HEK293T (cell line): ENCODE measurements around the gene CMPK2.

Experiments
- CTCF ChIA-PET: fragments of 350-600 bp; formaldehyde crosslinking; extraction: SDS; loops from one replicate; lab custom pipeline; 2021; ENCODE audit warnings: antibody characterized with exemption, inconsistent platforms; lab: Yijun Ruan, JAX
- POLR2A ChIA-PET: fragments of 350-600 bp; formaldehyde crosslinking; extraction: SDS; loops from one replicate; lab custom pipeline; 2020; ENCODE audit warnings: antibody characterized with exemption, inconsistent platforms; lab: Yijun Ruan, JAX
- DNase-seq: peaks from one replicate; pipeline ENCODE4 v3.0.0; 2012; ENCODE audit warnings: mixed read lengths; ENCODE audit errors: extremely low spot score
- ARNT ChIP-seq: fragments of 450-650 bp; IDR thresholded peaks from 2 replicates; pipeline ENCODE4 v1.6.1; 2017; ENCODE audit warnings: mild to moderate bottlenecking
- BHLHE40 ChIP-seq: fragments of 450-650 bp; IDR thresholded peaks from 2 replicates; pipeline ENCODE4 v1.6.1; 2016; ENCODE audit warnings: mild to moderate bottlenecking, moderate library complexity, borderline replicate concordance
- CTBP1 ChIP-seq: fragments of 450-650 bp; IDR thresholded peaks from 2 replicates; pipeline ENCODE4 v1.6.1; 2016; ENCODE audit warnings: borderline replicate concordance
- ELF4 ChIP-seq: fragments of 450-650 bp; IDR thresholded peaks from 2 replicates; pipeline ENCODE4 v1.6.1; 2017; ENCODE audit warnings: antibody characterized with exemption
- FOXA1 ChIP-seq: fragments of 450-650 bp; IDR thresholded peaks from 2 replicates; pipeline ENCODE4 v1.6.1; 2016; ENCODE audit warnings: mild to moderate bottlenecking
- FOXK2 ChIP-seq: fragments of 450-650 bp; IDR thresholded peaks from 2 replicates; pipeline ENCODE4 v1.6.1; 2016; ENCODE audit warnings: mild to moderate bottlenecking
- FOXM1 ChIP-seq: fragments of 450-650 bp; IDR thresholded peaks from 2 replicates; pipeline ENCODE4 v1.6.1; 2017; ENCODE audit warnings: mild to moderate bottlenecking, borderline replicate concordance
- HDGF ChIP-seq: fragments of 450-650 bp; IDR thresholded peaks from 2 replicates; pipeline ENCODE4 v1.6.1; 2017; ENCODE audit warnings: antibody characterized with exemption, borderline replicate concordance
- L3MBTL2 ChIP-seq: fragments of 450-650 bp; conservative IDR thresholded peaks from 2 replicates; pipeline ENCODE4 v1.6.1; 2016; ENCODE audit warnings: mild to moderate bottlenecking
- LEF1 ChIP-seq: fragments of 450-650 bp; IDR thresholded peaks from 2 replicates; pipeline ENCODE4 v1.6.1; 2017; ENCODE audit warnings: mild to moderate bottlenecking, borderline replicate concordance
- NFRKB ChIP-seq: fragments of 450-650 bp; IDR thresholded peaks from 2 replicates; pipeline ENCODE4 v1.6.1; 2016; ENCODE audit warnings: mild to moderate bottlenecking, moderate library complexity
- SP1 ChIP-seq: fragments of 450-650 bp; IDR thresholded peaks from 2 replicates; pipeline ENCODE4 v1.6.1; 2017
- SUZ12 ChIP-seq: fragments of 450-650 bp; IDR thresholded peaks from 2 replicates; pipeline ENCODE4 v1.6.1; 2016; ENCODE audit warnings: mild to moderate bottlenecking
- TARDBP ChIP-seq: fragments of 450-650 bp; IDR thresholded peaks from 2 replicates; pipeline ENCODE4 v1.6.1; 2016
- ZNF384 ChIP-seq: fragments of 450-650 bp; IDR thresholded peaks from 2 replicates; pipeline ENCODE4 v1.6.1; 2016
- TF ChIP-seq, protein P1 (sequence below): fragments of 450-650 bp; IDR thresholded peaks from 2 replicates; pipeline ENCODE4 v1.6.1; 2016

CMPK2 gene

DNA sequence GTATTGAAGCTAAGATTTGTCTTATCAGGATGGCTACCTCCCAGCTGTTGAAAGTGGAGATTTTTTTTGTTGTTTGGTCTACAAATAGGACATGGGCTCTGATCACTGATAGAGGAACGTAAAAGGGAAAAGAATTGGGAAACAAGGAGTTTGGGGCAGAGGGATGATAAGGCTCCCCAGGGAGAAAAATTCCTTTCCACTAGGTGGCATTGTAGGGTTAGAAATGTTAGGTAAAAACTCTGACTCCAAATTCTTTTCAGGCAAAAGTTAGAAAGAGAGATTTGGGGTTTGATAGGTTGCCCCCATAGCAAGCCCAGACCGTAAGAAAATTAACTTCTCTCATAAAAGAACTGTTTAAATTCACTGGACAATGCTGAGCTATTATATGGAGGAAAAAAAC is 19.8 kb downstream of the CMPK2 start:
- CTCF ChIA-PET: no interaction called here
- POLR2A ChIA-PET: no interaction called here
- no peak for DNase-seq
- no peak for TF ChIP-seq FOXK2
- TF ChIP-seq L3MBTL2: no peak
- no peak for TF ChIP-seq HDGF
- TF ChIP-seq ZNF384: no peak
- no peak for TF ChIP-seq ARNT

DNA sequence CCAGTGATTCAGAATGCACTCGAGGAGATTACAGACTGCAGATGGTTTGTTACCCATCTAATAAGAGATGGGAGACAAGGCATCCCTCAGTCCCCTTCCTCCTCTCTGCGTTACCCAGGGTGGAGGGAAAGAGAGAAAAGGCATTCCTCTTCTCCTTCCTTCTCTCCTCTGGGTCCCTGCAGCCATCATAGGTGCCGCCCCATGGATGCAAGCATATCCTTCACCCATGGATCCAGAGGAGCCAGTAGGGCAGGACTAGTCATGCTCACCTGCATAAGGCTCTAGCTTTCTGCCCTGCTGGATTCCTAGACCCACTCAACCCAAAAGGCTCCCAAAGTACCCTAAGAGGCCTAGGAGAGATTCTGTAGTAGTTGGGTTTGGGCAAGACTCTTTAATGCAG is 20.4 kb downstream of the CMPK2 start:
- peak; percentile 18 for DNase-seq
- POLR2A ChIA-PET: no interaction called here
- no peak for TF ChIP-seq ARNT
- no peak for TF ChIP-seq L3MBTL2
- CTCF ChIA-PET: no interaction called here

DNA sequence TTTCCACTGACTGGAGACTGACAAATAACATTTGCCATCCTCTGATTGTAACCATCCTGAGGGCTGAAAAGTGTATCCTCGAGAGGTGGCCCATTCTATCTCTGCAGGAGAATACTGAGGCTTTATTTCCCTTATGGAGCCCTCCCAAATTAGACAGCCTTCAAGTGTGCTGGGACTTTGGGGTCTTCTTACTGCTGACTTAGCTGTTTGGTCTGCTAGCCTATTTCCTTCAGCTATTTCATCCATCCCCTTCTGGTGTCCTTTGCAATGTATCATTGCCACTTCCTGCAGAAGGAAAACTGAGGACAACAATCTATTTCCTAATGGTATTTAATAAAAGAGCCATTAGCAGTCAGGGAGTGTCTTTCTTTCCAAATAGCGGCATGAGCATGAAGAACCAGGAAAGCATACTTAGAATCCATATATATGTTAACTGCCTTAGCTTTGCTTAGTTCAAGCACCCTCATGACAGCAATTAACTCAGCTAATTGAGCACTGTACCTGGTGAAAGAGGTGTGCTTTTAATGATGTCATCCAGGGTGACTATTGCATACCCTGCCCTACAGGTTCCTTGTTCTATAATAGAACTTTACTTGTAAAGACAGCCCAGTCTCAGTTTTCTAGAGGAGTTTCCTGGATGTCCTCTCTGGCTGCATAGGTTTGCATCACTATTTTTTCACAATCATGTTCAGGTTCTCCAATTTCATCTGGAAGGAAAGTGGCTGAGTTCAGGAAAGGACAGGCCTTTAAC is 24.0 kb downstream of the CMPK2 start:
- TF ChIP-seq ZNF384 (no peak), LEF1 (no peak)
- CTCF ChIA-PET: no interaction called here
- no peak for DNase-seq
- POLR2A ChIA-PET: no interaction called here

DNA sequence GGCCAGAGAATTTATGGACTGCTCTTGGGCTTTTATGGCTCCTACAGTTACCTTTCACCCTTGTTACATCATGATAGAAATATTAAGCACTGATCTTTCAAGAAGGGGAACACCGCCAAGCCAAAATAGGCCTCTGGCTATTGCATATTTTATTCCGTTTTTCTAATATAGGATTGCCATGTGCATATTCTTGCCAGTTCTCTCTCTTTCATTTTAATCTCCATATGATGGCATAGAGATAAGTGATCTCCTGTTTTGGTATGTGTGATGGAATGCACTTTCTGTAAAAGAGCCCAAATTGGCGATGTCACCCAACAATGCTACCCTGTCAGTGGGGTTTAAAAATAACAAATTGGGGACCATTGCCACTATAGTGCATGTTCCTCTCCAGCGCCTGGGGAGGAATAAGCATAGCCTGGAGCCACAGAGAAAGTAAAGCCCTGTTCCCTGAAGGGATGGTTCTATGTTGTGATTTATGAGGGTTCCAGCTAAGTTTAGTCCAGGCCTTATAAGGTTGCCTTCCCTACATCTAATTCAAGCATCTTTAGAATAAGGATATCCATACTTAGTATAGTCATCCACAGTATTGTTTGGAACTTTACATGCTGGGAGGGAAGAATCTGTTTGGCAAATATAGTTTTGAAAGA is 26.9 kb downstream of the CMPK2 start:
- no peak for DNase-seq
- POLR2A ChIA-PET: no interaction called here
- CTCF ChIA-PET: no interaction called here
- TF ChIP-seq SUZ12 (no peak), FOXK2 (no peak), ARNT (no peak), BHLHE40 (no peak), SP1 (no peak), HDGF (no peak), TARDBP (no peak), L3MBTL2 (no peak), LEF1 (no peak)

DNA sequence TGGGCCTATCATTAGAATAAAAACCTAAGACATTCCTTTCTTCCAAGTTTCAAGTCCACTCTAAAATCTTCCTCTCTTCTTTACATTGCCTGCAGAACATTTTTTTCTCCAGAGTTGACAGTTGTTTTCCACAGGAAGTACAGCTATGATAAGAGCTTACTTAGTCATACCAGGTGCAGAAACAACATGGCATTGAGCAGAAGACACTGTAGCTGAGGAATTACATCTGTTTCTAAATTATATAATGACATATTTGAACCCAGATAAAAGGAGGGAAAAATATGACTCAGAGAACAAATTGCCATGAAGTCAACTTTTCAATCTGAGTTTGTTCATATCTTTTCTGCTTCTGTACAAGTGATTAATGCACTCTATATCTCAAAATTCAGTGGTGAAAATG is 30.2 kb downstream of the CMPK2 start:
- ChIA-PET POLR2A (no interaction called here), CTCF (no interaction called here)
- no peak for DNase-seq
- TF ChIP-seq LEF1 (no peak), FOXA1 (no peak), TARDBP (no peak), FOXK2 (no peak), CTBP1 (no peak), ZNF384 (no peak), HDGF (no peak), ARNT (no peak), SP1 (no peak), FOXM1 (no peak), SUZ12 (no peak), L3MBTL2 (no peak), ELF4 (no peak), BHLHE40 (no peak), NFRKB (no peak)
- TF ChIP-seq, protein P1, sequence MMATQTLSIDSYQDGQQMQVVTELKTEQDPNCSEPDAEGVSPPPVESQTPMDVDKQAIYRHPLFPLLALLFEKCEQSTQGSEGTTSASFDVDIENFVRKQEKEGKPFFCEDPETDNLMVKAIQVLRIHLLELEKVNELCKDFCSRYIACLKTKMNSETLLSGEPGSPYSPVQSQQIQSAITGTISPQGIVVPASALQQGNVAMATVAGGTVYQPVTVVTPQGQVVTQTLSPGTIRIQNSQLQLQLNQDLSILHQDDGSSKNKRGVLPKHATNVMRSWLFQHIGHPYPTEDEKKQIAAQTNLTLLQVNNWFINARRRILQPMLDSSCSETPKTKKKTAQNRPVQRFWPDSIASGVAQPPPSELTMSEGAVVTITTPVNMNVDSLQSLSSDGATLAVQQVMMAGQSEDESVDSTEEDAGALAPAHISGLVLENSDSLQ: no peak

DNA sequence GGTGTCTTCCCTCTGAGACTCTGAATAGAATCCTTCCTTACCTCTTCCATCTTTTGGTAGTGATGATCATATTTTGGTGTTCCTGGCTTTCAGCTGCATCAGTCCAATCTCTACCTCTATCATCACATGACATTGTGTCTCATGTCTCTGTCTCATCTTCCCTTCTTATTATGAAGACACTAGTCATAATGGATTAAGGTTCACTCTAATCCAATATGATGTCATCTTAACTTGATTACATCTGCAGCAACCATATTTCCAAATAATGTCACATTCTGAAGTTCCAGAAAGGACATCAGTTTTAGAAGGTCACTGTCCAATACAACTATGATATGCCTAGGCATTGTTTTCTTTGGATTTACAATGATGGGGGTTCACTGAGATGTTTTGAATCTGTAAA is 31.5 kb downstream of the CMPK2 start:
- DNase-seq: no peak
- CTCF ChIA-PET: no interaction called here
- TF ChIP-seq ARNT (no peak), HDGF (no peak), NFRKB (no peak), LEF1 (no peak), CTBP1 (no peak)
- POLR2A ChIA-PET: no interaction called here

DNA sequence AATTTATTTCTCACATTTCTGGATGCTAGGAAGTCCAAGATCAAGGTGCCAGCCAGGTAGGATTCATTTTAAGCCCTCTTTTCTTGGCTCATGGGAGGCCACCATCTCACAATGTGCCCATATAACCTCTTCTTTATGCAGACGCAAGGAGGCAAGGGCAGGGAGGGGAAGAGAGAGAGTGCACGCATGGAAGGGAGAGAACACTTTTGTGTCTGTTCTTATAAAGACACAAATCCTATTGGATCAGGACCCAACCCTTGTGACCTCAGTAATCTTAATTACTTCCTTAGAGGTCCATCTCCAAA is 32.5 kb downstream of the CMPK2 start:
- CTCF ChIA-PET: no interaction called here
- TF ChIP-seq ARNT (no peak), ZNF384 (no peak), SP1 (no peak), LEF1 (no peak), ELF4 (no peak), SUZ12 (no peak), L3MBTL2 (no peak), HDGF (no peak), FOXA1 (no peak), CTBP1 (no peak)
- POLR2A ChIA-PET: no interaction called here
- DNase-seq: no peak
